B cell (primary cell): ENCODE data around the gene XPC. TPM values are rescaled to one million over a fixed set of nuclear protein-coding genes. Genes with fewer than 3 reads are reported as not detected.

Source experiments
- ATAC-seq: fragments of 200-7000 bp; cut with Tn5 transposase; one replicate; pipeline ENCODE4 v1.10.0; 2021; ENCODE audit warnings: low read depth, mild to moderate bottlenecking, moderate number of reproducible peaks, moderate library complexity
- CTCF ChIA-PET: fragments of 350-600 bp; sonication (Branson Sonifier 250); formaldehyde crosslinking; loops from one replicate; lab custom pipeline; 2021; ENCODE audit warnings: antibody characterized with exemption, inconsistent platforms; lab: Charles Lee
- POLR2A ChIA-PET: fragments of 350-600 bp; sonication (Branson Sonifier 250); formaldehyde crosslinking; loops from one replicate; lab custom pipeline; 2021; ENCODE audit warnings: antibody characterized with exemption; lab: Charles Lee
- DNase-seq: peaks from one replicate; pipeline ENCODE4 v3.0.0; 2013
- H2AFZ ChIP-seq: 2 replicates; pipeline ENCODE4 v1.6.1; 2012; ENCODE audit warnings: mild to moderate bottlenecking, low read depth, low read length; ENCODE audit not compliant: insufficient read depth, poor library complexity, severe bottlenecking
- H3K27ac ChIP-seq, 2 donors: 1 replicate in 1 of 2; 2 replicates in 1 of 2; pipeline ENCODE4 v1.5.1; 2012 to 2013; ENCODE audit warnings: low read length in 2 of 2, mild to moderate bottlenecking in 2 of 2, moderate library complexity in 1 of 2
- H3K27me3 ChIP-seq, 4 experiments: fragments of 200-600 bp in 1 of 4; sonication (generic) in 1 of 4; replicated peaks in 1 of 4; 1 replicate in 2 of 4; 2 replicates in 2 of 4; pipeline versions ENCODE4 v1.6.1 to v1.7.0; 2013 to 2016; ENCODE audit warnings: low read length in 3 of 4, mild to moderate bottlenecking in 2 of 4, mixed read lengths in 1 of 4, moderate library complexity in 1 of 4; ENCODE audit not compliant: insufficient read depth in 4 of 4, control insufficient read depth in 3 of 4; ENCODE audit errors: control extremely low read depth in 1 of 4
- H3K36me3 ChIP-seq, 2 experiments: replicated peaks in 1 of 2; 1 replicate in 1 of 2; 2 replicates in 1 of 2; pipeline versions ENCODE4 v1.6.1 to v1.7.1; 2013; ENCODE audit warnings: low read length in 1 of 2; ENCODE audit not compliant: insufficient read depth in 2 of 2, control insufficient read depth in 1 of 2; ENCODE audit errors: control extremely low read depth in 1 of 2, extremely low read depth in 1 of 2
- H3K4me1 ChIP-seq, 2 donors: fragments of 200-600 bp in 1 of 2; sonication (generic) in 1 of 2; 1 replicate in 1 of 2; 2 replicates in 1 of 2; pipeline versions ENCODE4 v1.5.1 to v1.6.1; 2013 to 2017; ENCODE audit warnings: low read length in 2 of 2; ENCODE audit not compliant: control insufficient read depth in 2 of 2, insufficient read depth in 2 of 2
- H3K4me2 ChIP-seq: replicated peaks from 2 replicates; pipeline ENCODE3; 2012; ENCODE audit warnings: mild to moderate bottlenecking, low read depth, low read length; ENCODE audit not compliant: poor library complexity, severe bottlenecking
- H3K4me3 ChIP-seq, 5 experiments: fragments of 200-600 bp in 1 of 5; sonication (generic) in 1 of 5; 1 replicate in 3 of 5; 2 replicates in 2 of 5; pipeline versions ENCODE4 v1.5.1 to v1.7.0; 2011 to 2016; ENCODE audit warnings: low read length in 4 of 5, mild to moderate bottlenecking in 4 of 5, low read depth in 2 of 5, control low read depth in 1 of 5, moderate library complexity in 1 of 5; ENCODE audit not compliant: insufficient read depth in 1 of 5; ENCODE audit errors: control extremely low read depth in 1 of 5, extremely low read depth in 1 of 5
- H3K79me2 ChIP-seq: fragments of 200-600 bp; sonication (generic); one replicate; pipeline ENCODE4 v1.6.0; 2016; ENCODE audit warnings: low read length; ENCODE audit not compliant: control insufficient read depth, insufficient read depth
- H3K9ac ChIP-seq: fragments of 200-600 bp; sonication (generic); 2 replicates; pipeline ENCODE4 v1.6.1; 2017; ENCODE audit warnings: mild to moderate bottlenecking, low read length, moderate library complexity
- H3K9me3 ChIP-seq, 3 donors: one replicate each; pipeline versions ENCODE4 v1.6.1 to v1.7.1; 2013; ENCODE audit warnings: low read length in 2 of 3; ENCODE audit not compliant: control insufficient read depth in 2 of 3, insufficient read depth in 1 of 3; ENCODE audit errors: control extremely low read depth in 1 of 3
- H4K20me1 ChIP-seq: 2 replicates; pipeline ENCODE4 v1.6.0; 2012; ENCODE audit warnings: mild to moderate bottlenecking, low read length; ENCODE audit not compliant: insufficient read depth, control insufficient read depth, poor library complexity, severe bottlenecking
- H3K27ac Mint-ChIP-seq: one replicate; pipeline ENCODE4 v1.8.0; 2021; ENCODE audit warnings: mixed read lengths
- H3K27me3 Mint-ChIP-seq: one replicate; pipeline ENCODE4 v1.8.0; 2021; ENCODE audit warnings: mixed read lengths
- H3K4me1 Mint-ChIP-seq: one replicate; pipeline ENCODE4 v1.8.0; 2021; ENCODE audit warnings: mixed read lengths
- H3K4me3 Mint-ChIP-seq: one replicate; pipeline ENCODE4 v1.8.0; 2021; ENCODE audit warnings: mixed read lengths
- H3K9me3 Mint-ChIP-seq: one replicate; pipeline ENCODE4 v1.8.0; 2022; ENCODE audit warnings: mixed read lengths; ENCODE audit not compliant: insufficient read depth
- CTCF ChIP-seq: fragments of 200-600 bp; IDR thresholded peaks from one replicate; pipeline ENCODE4 v1.8.0; 2022; ENCODE audit warnings: antibody characterized with exemption, mild to moderate bottlenecking
- EZH2 ChIP-seq: IDR thresholded peaks from 2 replicates; pipeline ENCODE4 v1.6.1; 2012; ENCODE audit warnings: borderline replicate concordance, low read depth, mild to moderate bottlenecking, moderate library complexity, low read length; ENCODE audit not compliant: insufficient read depth, poor library complexity, severe bottlenecking
- WGBS: methylation state at CpG from one replicate; pipeline ENCODE4 v1.1.5; 2013; ENCODE audit warnings: missing lambda C conversion rate; ENCODE audit not compliant: insufficient coverage; 5-methylcytosine and 5-hydroxymethylcytosine counted together
- intact Hi-C: fragments of 100-400 bp; cut with micrococcal nuclease; formaldehyde crosslinking; loops from one replicate; pipeline ENCODE4 v1.10.0; 2022
- polyA plus RNA-seq: library from polyadenylated mRNA; depleted of rRNA; stranded (reverse); fragments of >200 nt; gene quantifications from 2 replicates; pipeline ENCODE4 v1.2.3, GENCODE V29; 2012
- total RNA-seq, 2 donors: library from RNA; stranded (reverse); fragments of 120-200 nt in 1 of 2; gene quantifications; 1 replicate in 1 of 2; 2 replicates in 1 of 2; pipeline versions ENCODE4 v1.2.3 to v1.2.4, GENCODE V29; 2013 to 2022

Gene XPC
- total and polyA plus RNA-seq, 2 donors (not counting 1 experiment from before 2014, with no cell fraction given): 22.5 to 67.6 TPM

- CTCF ChIA-PET: no interaction called here
- WGBS: 95% methylated on average over 2 of the region's 3 CpGs
- H3K4me3 Mint-ChIP-seq: no peak overlapping the region
- Histone ChIP-seq H3K9ac (no peak overlapping the region), H3K27me3 (no peaks in the 10 kb centered on the region), H3K4me1 (no peaks in the 10 kb centered on the region), H4K20me1 (no peaks in the 10 kb centered on the region), H2AFZ (no peak overlapping the region), H3K36me3 (peaks cover 0 to 65% of the 10 kb centered on the region in 2 experiments), H3K4me3 (no peak overlapping the region), H3K27ac (no peak overlapping the region), H3K4me2 (no peak overlapping the region), H3K9me3 (no peaks in the 10 kb centered on the region), H3K79me2 (no peaks in the 10 kb centered on the region)
- intact Hi-C loops: no loop called here
- POLR2A ChIA-PET: no interaction called here
- H3K4me1 Mint-ChIP-seq: no peaks in the 10 kb centered on the region
- DNase-seq: no peak
- no peak for ATAC-seq
- no peaks in the 10 kb centered on the region for H3K9me3 Mint-ChIP-seq
- H3K27ac Mint-ChIP-seq: no peak overlapping the region
- no peaks in the 10 kb centered on the region for H3K27me3 Mint-ChIP-seq
- TF ChIP-seq CTCF (no peak), EZH2 (no peak)
These were observed 41.0 kb downstream of the XPC start for GRCh38 chr3:14137445-14137844.

- ATAC-seq (no peak), DNase-seq (no peak)
- no peaks in the 10 kb centered on the region for H3K4me1 ChIP-seq
- H3K27me3 ChIP-seq: no peaks in the 10 kb centered on the region
- no peak overlapping the region for H3K4me2 ChIP-seq
- H3K9ac ChIP-seq: no peak overlapping the region
- no peaks in the 10 kb centered on the region for H4K20me1 ChIP-seq
- no peak overlapping the region for H3K4me3 ChIP-seq
- no peaks in the 10 kb centered on the region for H3K9me3 ChIP-seq
- TF ChIP-seq EZH2 (no peak), CTCF (no peak)
- H3K9me3 Mint-ChIP-seq: no peaks in the 10 kb centered on the region
- no peak overlapping the region for H3K27ac Mint-ChIP-seq
- H3K27ac ChIP-seq: no peak overlapping the region
- 100% methylated on average over 1 of the region's 3 CpGs for WGBS
- H3K79me2 ChIP-seq: no peaks in the 10 kb centered on the region
- peaks cover 0 to 66% of the 10 kb centered on the region in 2 experiments for H3K36me3 ChIP-seq
- no peaks in the 10 kb centered on the region for H3K27me3 Mint-ChIP-seq
- ChIA-PET POLR2A (no interaction called here), CTCF (no interaction called here)
- H3K4me1 Mint-ChIP-seq: no peaks in the 10 kb centered on the region
- intact Hi-C loops: no loop called here
- no peak overlapping the region for H2AFZ ChIP-seq
- no peak overlapping the region for H3K4me3 Mint-ChIP-seq
These were observed 41.4 kb downstream of the XPC start for GRCh38 chr3:14137004-14137403.
